ENCODE measurements around the gene CLSTN2.

Gene CLSTN2

DNA sequence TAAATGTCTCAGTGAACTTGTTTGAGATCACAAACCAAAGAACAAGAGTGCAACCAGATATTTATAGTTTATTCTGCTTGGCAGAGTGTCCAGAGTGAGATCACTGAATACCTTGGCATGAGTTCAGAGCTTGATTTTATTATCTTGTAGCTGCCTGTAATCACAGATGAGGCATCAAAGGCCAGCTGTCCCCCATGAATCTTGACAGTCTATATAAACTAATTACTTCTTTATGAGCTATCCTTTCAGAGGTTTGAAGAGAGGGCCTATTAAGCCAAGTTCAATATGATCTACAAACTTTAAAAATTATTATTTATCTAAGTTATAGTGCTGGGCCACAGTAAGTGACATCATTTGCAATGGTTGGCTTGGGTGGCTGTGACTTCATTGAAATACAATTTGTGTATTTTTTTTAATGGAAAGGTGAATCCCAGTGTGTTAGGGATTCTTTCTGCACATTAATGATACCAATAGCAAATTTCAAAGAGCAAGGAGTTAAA lies 251.5 kb downstream of the CLSTN2 start (continued):
- TF ChIP-seq, protein P1, sequence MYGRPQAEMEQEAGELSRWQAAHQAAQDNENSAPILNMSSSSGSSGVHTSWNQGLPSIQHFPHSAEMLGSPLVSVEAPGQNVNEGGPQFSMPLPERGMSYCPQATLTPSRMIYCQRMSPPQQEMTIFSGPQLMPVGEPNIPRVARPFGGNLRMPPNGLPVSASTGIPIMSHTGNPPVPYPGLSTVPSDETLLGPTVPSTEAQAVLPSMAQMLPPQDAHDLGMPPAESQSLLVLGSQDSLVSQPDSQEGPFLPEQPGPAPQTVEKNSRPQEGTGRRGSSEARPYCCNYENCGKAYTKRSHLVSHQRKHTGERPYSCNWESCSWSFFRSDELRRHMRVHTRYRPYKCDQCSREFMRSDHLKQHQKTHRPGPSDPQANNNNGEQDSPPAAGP (tag by site-specific recombination; IDR thresholded peaks at IDR 0.05), result 0 out of 2 replicates have a peak, but pooled peaks have one; percentile 16
- TF ChIP-seq, protein P2, sequence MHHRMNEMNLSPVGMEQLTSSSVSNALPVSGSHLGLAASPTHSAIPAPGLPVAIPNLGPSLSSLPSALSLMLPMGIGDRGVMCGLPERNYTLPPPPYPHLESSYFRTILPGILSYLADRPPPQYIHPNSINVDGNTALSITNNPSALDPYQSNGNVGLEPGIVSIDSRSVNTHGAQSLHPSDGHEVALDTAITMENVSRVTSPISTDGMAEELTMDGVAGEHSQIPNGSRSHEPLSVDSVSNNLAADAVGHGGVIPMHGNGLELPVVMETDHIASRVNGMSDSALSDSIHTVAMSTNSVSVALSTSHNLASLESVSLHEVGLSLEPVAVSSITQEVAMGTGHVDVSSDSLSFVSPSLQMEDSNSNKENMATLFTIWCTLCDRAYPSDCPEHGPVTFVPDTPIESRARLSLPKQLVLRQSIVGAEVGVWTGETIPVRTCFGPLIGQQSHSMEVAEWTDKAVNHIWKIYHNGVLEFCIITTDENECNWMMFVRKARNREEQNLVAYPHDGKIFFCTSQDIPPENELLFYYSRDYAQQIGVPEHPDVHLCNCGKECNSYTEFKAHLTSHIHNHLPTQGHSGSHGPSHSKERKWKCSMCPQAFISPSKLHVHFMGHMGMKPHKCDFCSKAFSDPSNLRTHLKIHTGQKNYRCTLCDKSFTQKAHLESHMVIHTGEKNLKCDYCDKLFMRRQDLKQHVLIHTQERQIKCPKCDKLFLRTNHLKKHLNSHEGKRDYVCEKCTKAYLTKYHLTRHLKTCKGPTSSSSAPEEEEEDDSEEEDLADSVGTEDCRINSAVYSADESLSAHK (tag by site-specific recombination; IDR thresholded peaks at IDR 0.05), result peak; percentile 79
- TF ChIP-seq KLF9 (tag by site-specific recombination; IDR thresholded peaks at IDR 0.05; ENCODE audit: low read depth) (no peak), ZNF707 (tag by site-specific recombination; IDR thresholded peaks at IDR 0.05) (no peak), ZNF239 (tag by site-specific recombination; IDR thresholded peaks at IDR 0.05) (no peak), ZNF37A (tag by site-specific recombination; IDR thresholded peaks at IDR 0.05) (no peak), ZNF354C (tag by site-specific recombination; IDR thresholded peaks at IDR 0.05; ENCODE audit: borderline replicate concordance, low read depth) (no peak), ZNF76 (tag by site-specific recombination; IDR thresholded peaks at IDR 0.05; ENCODE audit: borderline replicate concordance, low read depth) (no peak), ZNF521 (tag by site-specific recombination; IDR thresholded peaks at IDR 0.05) (no peak), ZBTB21 (tag by site-specific recombination; IDR thresholded peaks at IDR 0.05) (peak; percentile 82), ZNF776 (tag by site-specific recombination; IDR thresholded peaks at IDR 0.05; ENCODE audit: borderline replicate concordance) (no peak), ZXDB (tag by site-specific recombination; IDR thresholded peaks at IDR 0.05) (peak; percentile 88), ZNF350 (tag by site-specific recombination; IDR thresholded peaks at IDR 0.05) (no peak), ZNF324 (tag by site-specific recombination; IDR thresholded peaks at IDR 0.05) (0 out of 2 replicates have a peak, but pooled peaks have one; percentile 51), ZNF623 (tag by site-specific recombination; IDR thresholded peaks at IDR 0.05) (no peak), GFI1B (tag by site-specific recombination; IDR thresholded peaks at IDR 0.05) (peak; percentile 86), ZNF837 (tag by site-specific recombination; IDR thresholded peaks at IDR 0.05) (no peak), ZNF202 (tag by site-specific recombination; IDR thresholded peaks at IDR 0.05; ENCODE audit: borderline replicate concordance) (no peak), ZNF555 (tag by site-specific recombination; conservative IDR thresholded peaks at IDR 0.05) (no peak), ZNF629 (tag by site-specific recombination; IDR thresholded peaks at IDR 0.05) (peak; percentile 94), ZNF394 (tag by site-specific recombination; IDR thresholded peaks at IDR 0.05; ENCODE audit: borderline replicate concordance) (peak; percentile 64)
- TF ChIP-seq, protein P3, sequence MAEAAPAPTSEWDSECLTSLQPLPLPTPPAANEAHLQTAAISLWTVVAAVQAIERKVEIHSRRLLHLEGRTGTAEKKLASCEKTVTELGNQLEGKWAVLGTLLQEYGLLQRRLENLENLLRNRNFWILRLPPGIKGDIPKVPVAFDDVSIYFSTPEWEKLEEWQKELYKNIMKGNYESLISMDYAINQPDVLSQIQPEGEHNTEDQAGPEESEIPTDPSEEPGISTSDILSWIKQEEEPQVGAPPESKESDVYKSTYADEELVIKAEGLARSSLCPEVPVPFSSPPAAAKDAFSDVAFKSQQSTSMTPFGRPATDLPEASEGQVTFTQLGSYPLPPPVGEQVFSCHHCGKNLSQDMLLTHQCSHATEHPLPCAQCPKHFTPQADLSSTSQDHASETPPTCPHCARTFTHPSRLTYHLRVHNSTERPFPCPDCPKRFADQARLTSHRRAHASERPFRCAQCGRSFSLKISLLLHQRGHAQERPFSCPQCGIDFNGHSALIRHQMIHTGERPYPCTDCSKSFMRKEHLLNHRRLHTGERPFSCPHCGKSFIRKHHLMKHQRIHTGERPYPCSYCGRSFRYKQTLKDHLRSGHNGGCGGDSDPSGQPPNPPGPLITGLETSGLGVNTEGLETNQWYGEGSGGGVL (tag by site-specific recombination; IDR thresholded peaks at IDR 0.05), result 0 out of 2 replicates have a peak, but pooled peaks have one; percentile 31
- TF ChIP-seq, protein P4, sequence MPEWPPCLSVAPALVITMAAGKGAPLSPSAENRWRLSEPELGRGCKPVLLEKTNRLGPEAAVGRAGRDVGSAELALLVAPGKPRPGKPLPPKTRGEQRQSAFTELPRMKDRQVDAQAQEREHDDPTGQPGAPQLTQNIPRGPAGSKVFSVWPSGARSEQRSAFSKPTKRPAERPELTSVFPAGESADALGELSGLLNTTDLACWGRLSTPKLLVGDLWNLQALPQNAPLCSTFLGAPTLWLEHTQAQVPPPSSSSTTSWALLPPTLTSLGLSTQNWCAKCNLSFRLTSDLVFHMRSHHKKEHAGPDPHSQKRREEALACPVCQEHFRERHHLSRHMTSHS (tag by site-specific recombination; IDR thresholded peaks at IDR 0.05), result 0 out of 2 replicates have a peak, but pooled peaks have one; percentile 35
- TF ChIP-seq, protein P5, sequence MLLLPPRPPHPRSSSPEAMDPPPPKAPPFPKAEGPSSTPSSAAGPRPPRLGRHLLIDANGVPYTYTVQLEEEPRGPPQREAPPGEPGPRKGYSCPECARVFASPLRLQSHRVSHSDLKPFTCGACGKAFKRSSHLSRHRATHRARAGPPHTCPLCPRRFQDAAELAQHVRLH (tag by site-specific recombination; IDR thresholded peaks at IDR 0.05), result peak; percentile 81
- TF ChIP-seq, protein P6, sequence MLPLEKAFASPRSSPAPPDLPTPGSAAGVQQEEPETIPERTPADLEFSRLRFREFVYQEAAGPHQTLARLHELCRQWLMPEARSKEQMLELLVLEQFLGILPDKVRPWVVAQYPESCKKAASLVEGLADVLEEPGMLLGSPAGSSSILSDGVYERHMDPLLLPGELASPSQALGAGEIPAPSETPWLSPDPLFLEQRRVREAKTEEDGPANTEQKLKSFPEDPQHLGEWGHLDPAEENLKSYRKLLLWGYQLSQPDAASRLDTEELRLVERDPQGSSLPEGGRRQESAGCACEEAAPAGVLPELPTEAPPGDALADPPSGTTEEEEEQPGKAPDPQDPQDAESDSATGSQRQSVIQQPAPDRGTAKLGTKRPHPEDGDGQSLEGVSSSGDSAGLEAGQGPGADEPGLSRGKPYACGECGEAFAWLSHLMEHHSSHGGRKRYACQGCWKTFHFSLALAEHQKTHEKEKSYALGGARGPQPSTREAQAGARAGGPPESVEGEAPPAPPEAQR (tag by site-specific recombination; IDR thresholded peaks at IDR 0.05), result no peak
- TF ChIP-seq, protein P7, sequence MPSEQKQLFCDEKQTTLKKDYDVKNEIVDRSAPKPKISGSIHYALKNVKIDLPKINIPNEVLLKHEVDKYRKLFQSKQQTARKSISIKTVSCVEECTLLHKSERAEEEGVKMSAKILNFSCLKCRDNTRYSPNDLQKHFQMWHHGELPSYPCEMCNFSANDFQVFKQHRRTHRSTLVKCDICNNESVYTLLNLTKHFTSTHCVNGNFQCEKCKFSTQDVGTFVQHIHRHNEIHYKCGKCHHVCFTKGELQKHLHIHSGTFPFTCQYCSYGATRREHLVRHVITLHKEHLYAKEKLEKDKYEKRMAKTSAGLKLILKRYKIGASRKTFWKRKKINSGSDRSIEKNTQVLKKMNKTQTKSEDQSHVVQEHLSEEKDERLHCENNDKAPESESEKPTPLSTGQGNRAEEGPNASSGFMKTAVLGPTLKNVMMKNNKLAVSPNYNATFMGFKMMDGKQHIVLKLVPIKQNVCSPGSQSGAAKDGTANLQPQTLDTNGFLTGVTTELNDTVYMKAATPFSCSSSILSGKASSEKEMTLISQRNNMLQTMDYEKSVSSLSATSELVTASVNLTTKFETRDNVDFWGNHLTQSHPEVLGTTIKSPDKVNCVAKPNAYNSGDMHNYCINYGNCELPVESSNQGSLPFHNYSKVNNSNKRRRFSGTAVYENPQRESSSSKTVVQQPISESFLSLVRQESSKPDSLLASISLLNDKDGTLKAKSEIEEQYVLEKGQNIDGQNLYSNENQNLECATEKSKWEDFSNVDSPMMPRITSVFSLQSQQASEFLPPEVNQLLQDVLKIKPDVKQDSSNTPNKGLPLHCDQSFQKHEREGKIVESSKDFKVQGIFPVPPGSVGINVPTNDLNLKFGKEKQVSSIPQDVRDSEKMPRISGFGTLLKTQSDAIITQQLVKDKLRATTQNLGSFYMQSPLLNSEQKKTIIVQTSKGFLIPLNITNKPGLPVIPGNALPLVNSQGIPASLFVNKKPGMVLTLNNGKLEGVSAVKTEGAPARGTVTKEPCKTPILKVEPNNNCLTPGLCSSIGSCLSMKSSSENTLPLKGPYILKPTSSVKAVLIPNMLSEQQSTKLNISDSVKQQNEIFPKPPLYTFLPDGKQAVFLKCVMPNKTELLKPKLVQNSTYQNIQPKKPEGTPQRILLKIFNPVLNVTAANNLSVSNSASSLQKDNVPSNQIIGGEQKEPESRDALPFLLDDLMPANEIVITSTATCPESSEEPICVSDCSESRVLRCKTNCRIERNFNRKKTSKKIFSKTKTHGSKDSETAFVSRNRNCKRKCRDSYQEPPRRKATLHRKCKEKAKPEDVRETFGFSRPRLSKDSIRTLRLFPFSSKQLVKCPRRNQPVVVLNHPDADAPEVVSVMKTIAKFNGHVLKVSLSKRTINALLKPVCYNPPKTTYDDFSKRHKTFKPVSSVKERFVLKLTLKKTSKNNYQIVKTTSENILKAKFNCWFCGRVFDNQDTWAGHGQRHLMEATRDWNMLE (tag by site-specific recombination; conservative IDR thresholded peaks at IDR 0.05; ENCODE audit: low read depth), result peak; percentile 50

All from HEK293 (cell line).